HG03103 (cell line): ENCODE results near the gene ZNF697.
"Not testable (repeated sequence)": the region's sequence is repeated elsewhere in the genome, so short reads cannot be mapped to it uniquely, and the experiment has no call there.

Experiments used
- ATAC-seq: cut with Tn5 transposase; IDR thresholded peaks from one replicate; pipeline ENCODE4 v1.9.1; 2021; ENCODE audit warnings: low read depth; ENCODE audit not compliant: unreplicated experiment

The ZNF697 gene

GRCh38 chr1:119647734-119648619, at the start of gene ZNF697:
Gene ZNF697 (minus strand): TSS chr1:119648266. CDS start chr1:119626100, 22,166 bp downstream.
- ATAC-seq: peak; percentile 68

GRCh38 chr1:119697598-119697997, 49.5 kb upstream of the ZNF697 start:
- no peak for ATAC-seq

GRCh38 chr1:119696863-119697262, 48.8 kb upstream of the ZNF697 start:
- not testable (repeated sequence) for ATAC-seq

- ATAC-seq: no peak
These were observed 41.4 kb upstream of the ZNF697 start for GRCh38 chr1:119689511-119689910.

GRCh38 chr1:119688810-119689209, 40.7 kb upstream of the ZNF697 start:
- ATAC-seq: no peak

- ATAC-seq: no peak
These were observed 39.5 kb upstream of the ZNF697 start for GRCh38 chr1:119687434-119688079.

- ATAC-seq: no peak
These were observed 38.6 kb upstream of the ZNF697 start for GRCh38 chr1:119686661-119687060.

- ATAC-seq: no peak
These were observed 35.8 kb upstream of the ZNF697 start for GRCh38 chr1:119683893-119684292.

GRCh38 chr1:119682141-119682540, 34.1 kb upstream of the ZNF697 start:
- no peak for ATAC-seq

- ATAC-seq: no peak
These were observed 33.5 kb upstream of the ZNF697 start for GRCh38 chr1:119681560-119681959.

GRCh38 chr1:119680723-119681122, 32.7 kb upstream of the ZNF697 start:
- ATAC-seq: no peak

GRCh38 chr1:119680193-119680592, 32.1 kb upstream of the ZNF697 start:
- ATAC-seq: no peak

GRCh38 chr1:119679223-119679622, 31.2 kb upstream of the ZNF697 start:
- ATAC-seq: no peak

- no peak for ATAC-seq
These were observed 28.6 kb upstream of the ZNF697 start for GRCh38 chr1:119676571-119677206.

GRCh38 chr1:119675349-119676345, 27.6 kb upstream of the ZNF697 start:
- no peak for ATAC-seq

GRCh38 chr1:119674835-119675289, 26.8 kb upstream of the ZNF697 start:
- no peak for ATAC-seq

- no peak for ATAC-seq
These were observed 26.1 kb upstream of the ZNF697 start for GRCh38 chr1:119674111-119674526.

GRCh38 chr1:119673171-119673940, 25.3 kb upstream of the ZNF697 start:
- no peak for ATAC-seq

- no peak for ATAC-seq
These were observed 22.8 kb upstream of the ZNF697 start for GRCh38 chr1:119670898-119671297.
